Fibroblast of villous mesenchyme (primary cell): Measurements from ENCODE around the gene CLEC16A. TPM values are rescaled to one million over a fixed set of nuclear protein-coding genes. Genes with fewer than 3 reads are reported as not detected.
A peak's percentile ranks its signal among the peaks of the same experiment; 100 is the strongest.

Experiments used
- DNase-seq: peaks from one replicate; pipeline ENCODE4 v3.0.0-alpha.2; 2010; ENCODE audit warnings: low read depth
- H3K4me3 ChIP-seq: 2 replicates; pipeline ENCODE4 v1.5.1; 2011; ENCODE audit warnings: low read depth, mild to moderate bottlenecking, low read length
- CTCF ChIP-seq: IDR thresholded peaks from 2 replicates; pipeline ENCODE4 v1.5.1; 2012; ENCODE audit warnings: low read depth, mild to moderate bottlenecking, low read length; ENCODE audit not compliant: insufficient read depth
- total RNA-seq: library from RNA; depleted of rRNA; stranded (reverse); fragments of >200 nt; gene quantifications from 2 replicates; pipeline ENCODE4 v1.2.3, GENCODE V29; 2012

CLEC16A gene
- total RNA-seq, 1 donor: 32.4 TPM

DNA sequence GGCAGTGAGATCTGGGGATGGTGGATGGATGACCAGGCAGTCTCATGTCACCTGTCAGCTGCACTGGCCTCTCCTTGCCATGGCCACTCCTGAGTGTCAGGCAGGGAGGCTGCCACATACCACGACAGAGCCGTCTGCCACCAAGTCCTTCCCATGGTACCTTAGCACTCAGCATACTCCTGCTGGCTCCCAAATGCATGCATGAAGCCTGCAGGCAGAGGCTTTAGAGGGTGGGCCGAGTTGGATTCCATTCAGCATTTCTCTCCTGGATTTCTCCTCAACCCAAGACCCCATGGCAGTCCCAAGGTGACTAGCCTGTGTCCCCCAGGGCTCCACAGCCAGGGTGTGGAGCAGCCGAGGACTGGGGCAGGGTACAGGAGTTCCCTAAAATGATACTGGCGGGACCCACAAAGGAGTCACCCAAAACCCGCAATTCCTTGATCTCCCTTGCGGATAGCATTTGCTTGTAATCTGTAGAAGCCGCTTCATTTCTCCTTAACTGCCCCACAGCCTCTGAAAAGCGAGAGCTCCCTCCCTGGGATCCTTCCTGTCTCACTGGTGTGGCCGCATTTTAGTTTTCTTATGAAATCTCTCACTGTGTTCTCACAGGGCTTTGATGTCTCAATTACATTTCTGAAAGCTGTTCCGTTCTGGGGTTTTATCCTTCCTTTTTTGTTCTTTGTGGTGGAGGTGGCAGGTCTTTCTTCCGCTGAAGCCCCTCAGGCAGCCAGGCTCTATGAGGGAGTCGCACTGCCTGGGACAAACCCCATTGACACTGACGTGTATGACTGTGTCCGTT is 170.2 kb downstream of the CLEC16A start:
- TF ChIP-seq CTCF: no peak
- DNase-seq: no peak
- no peak overlapping the region for H3K4me3 ChIP-seq

GRCh38 chr16:11117576-11118211 is 173.3 kb downstream of the CLEC16A start:
- no peak for DNase-seq
- no peak overlapping the region for H3K4me3 ChIP-seq
- TF ChIP-seq CTCF: no peak

DNA sequence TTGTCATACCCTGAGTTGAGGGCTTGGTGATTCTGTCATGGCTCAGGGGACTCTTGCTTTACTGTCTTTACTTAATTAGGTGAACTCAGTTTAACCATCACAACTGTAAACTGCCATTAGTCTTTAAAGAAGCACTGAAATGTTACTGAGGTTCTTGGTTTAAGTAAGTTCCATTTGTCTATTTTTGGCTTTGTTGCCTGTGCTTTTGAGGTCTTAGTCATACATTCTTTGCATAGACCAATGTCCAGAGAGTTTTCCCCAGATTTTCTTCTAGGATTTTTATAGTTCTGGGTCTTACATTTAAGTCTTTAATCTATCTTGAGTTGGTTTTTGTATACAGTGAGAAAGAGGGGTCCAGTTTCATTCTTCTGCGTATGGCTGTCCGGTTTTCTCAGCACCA is 174.1 kb downstream of the CLEC16A start:
- H3K4me3 ChIP-seq: no peak overlapping the region
- DNase-seq: no peak
- TF ChIP-seq CTCF: no peak

- DNase-seq: no peak
- no peak for TF ChIP-seq CTCF
- no peak overlapping the region for H3K4me3 ChIP-seq
These were observed 176.8 kb downstream of the CLEC16A start for GRCh38 chr16:11121083-11121608.

DNA sequence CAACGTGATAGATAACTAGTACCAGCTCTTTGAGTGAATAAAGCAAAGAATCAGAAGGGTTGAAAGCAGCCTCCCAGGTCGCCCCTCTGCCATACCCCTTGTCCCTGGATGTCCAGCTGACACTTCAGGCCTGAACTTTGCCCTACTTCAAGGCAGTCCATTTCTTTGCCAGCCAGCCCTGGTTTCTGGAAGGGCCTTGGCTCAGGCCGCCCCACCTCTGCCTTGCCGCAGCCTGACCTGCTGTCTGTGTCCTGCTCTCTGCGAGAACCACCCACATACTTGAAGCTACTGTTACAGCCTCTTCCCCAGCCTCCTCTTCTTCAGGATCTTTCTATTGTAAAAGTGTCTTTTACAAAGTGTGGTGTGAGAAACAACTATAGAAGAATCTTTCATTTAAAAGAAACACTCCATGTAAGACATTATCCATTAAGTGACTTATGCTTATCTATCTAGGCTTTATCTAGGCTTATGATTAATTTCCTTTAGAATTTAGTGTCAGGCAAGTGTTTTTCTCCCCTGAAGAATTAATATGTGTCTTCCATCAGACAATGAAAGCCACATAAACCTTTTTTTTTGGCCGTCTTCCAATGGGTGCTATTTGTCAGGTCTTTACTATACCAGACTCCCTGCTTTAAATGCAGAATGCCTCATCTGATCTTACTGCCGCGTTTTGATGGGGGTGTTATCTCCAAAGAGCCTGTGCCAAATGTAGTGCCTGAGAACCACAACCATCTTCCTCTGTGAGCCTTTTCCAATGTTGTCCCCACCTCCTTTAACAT is 177.7 kb downstream of the CLEC16A start:
- no peak for TF ChIP-seq CTCF
- DNase-seq: peak; percentile 60
- no peak overlapping the region for H3K4me3 ChIP-seq

DNA sequence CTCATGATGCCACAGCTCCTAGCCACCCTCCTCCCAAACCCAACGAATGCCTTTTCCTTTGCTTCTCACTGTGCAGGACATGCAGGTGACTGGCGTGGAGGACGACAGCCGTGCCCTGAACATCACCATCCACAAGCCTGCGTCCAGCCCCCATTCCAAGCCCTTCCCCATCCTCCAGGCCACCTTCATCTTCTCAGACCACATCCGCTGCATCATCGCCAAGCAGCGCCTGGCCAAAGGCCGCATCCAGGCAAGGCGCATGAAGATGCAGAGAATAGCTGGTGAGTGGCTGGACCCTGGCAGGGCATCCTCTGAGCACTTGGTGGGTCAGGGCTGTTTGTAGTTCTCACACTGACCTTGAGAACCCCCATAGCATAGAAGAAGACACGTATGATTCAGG is 179.3 kb downstream of the CLEC16A start:
- no peak for TF ChIP-seq CTCF
- H3K4me3 ChIP-seq: no peak overlapping the region
- DNase-seq: no peak
